WI38 (cell line): ENCODE results near the gene CAMK2N1.

Source experiments
- H3K4me3 ChIP-seq: 2 replicates; pipeline ENCODE4 v1.5.1; 2011; ENCODE audit warnings: low read depth, mild to moderate bottlenecking, control low read depth, low read length
- CTCF ChIP-seq: IDR thresholded peaks from 2 replicates; pipeline ENCODE4 v1.5.1; 2012; ENCODE audit warnings: low read depth, mild to moderate bottlenecking, control low read depth, low read length

The CAMK2N1 gene

GRCh38 chr1:20480951-20481617 lies 4.9 kb downstream of the CAMK2N1 start:
- no peak for TF ChIP-seq CTCF
- no peak overlapping the region for H3K4me3 ChIP-seq

GRCh38 chr1:20480243-20480944 lies 5.6 kb downstream of the CAMK2N1 start:
- H3K4me3 ChIP-seq: no peak overlapping the region

GRCh38 chr1:20479840-20480239 lies 6.2 kb downstream of the CAMK2N1 start:
- no peak overlapping the region for H3K4me3 ChIP-seq
- TF ChIP-seq CTCF: no peak

More at GRCh38 chr1:20480243-20480944, 5.6 kb downstream of the CAMK2N1 start:
- no peak for TF ChIP-seq CTCF

GRCh38 chr1:20478057-20478635 lies 7.9 kb downstream of the CAMK2N1 start:
- no peak for TF ChIP-seq CTCF
- no peak overlapping the region for H3K4me3 ChIP-seq

GRCh38 chr1:20477348-20478056 lies 8.5 kb downstream of the CAMK2N1 start:
- no peak for TF ChIP-seq CTCF
- H3K4me3 ChIP-seq: no peak overlapping the region

GRCh38 chr1:20476265-20477038 lies 9.6 kb downstream of the CAMK2N1 start:
- TF ChIP-seq CTCF: no peak
- H3K4me3 ChIP-seq: no peak overlapping the region
